Body of pancreas (tissue), 4 donors: ENCODE data around the gene CAMTA1. TPM values are rescaled to one million over a fixed set of nuclear protein-coding genes. Genes with fewer than 3 reads are reported as not detected.
A peak's percentile ranks its signal among the peaks of the same experiment; 100 is the strongest.

Source experiments
- ATAC-seq: fragments of 150-250 bp; one replicate; pipeline ENCODE4 v1.9.1; 2016
- DNase-seq, 4 donors: peaks; one replicate each; pipeline ENCODE4 v3.0.0-alpha.2; 2019
- H3K27ac ChIP-seq, 4 donors: fragments of 200-600 bp; sonication (generic); 1 replicate in 3 of 4; 2 replicates in 1 of 4; pipeline versions ENCODE4 v1.5.1 to v1.6.1; 2016 to 2019; ENCODE audit warnings: mild to moderate bottlenecking in 1 of 4, mixed read lengths in 1 of 4, moderate library complexity in 1 of 4
- H3K27me3 ChIP-seq, 2 donors: fragments of 200-600 bp; sonication (generic); one replicate each; pipeline ENCODE4 v1.6.0; 2016; ENCODE audit warnings: mild to moderate bottlenecking in 1 of 2
- H3K36me3 ChIP-seq, 2 donors: fragments of 200-600 bp; sonication (generic); replicated peaks in 1 of 2; 2 replicates each; pipeline ENCODE4 v1.5.1; 2016; ENCODE audit warnings: low read depth in 2 of 2; ENCODE audit not compliant: insufficient read depth in 1 of 2
- H3K4me1 ChIP-seq: fragments of 200-600 bp; sonication (generic); one replicate; pipeline ENCODE4 v1.6.0; 2016
- H3K4me3 ChIP-seq, 2 donors: fragments of 200-600 bp; sonication (generic); 1 replicate in 1 of 2; 2 replicates in 1 of 2; pipeline ENCODE4 v1.5.1; 2016 to 2019
- H3K9me3 ChIP-seq, 3 donors: fragments of 200-600 bp; sonication (generic); 1 replicate in 2 of 3; 2 replicates in 1 of 3; pipeline ENCODE4 v1.5.1; 2016
- CTCF ChIP-seq, 7 experiments: fragments of 450-650 bp in 4 of 7; fragments of 200-600 bp in 3 of 7; sonication (generic) in 3 of 7; IDR thresholded peaks; one replicate each; pipeline ENCODE4 v1.5.1; 2016 to 2019; ENCODE audit warnings: antibody characterized with exemption in 7 of 7
- POLR2A ChIP-seq, 3 donors: fragments of 450-650 bp; IDR thresholded peaks; one replicate each; pipeline ENCODE4 v1.6.1; 2016; ENCODE audit warnings: antibody characterized with exemption in 3 of 3, mild to moderate bottlenecking in 2 of 3
- WGBS, 2 donors: methylation state at CpG; one replicate each; pipeline ENCODE4 v1.1.5; 2017; 5-methylcytosine and 5-hydroxymethylcytosine counted together
- intact Hi-C: fragments of 100-400 bp; cut with DNase I; formaldehyde crosslinking; loops from one replicate; pipeline ENCODE4 v1.15.1; 2023
- total RNA-seq, 2 donors: library from RNA; depleted of rRNA; stranded (reverse); fragments of >200 nt; gene quantifications; one replicate each; pipeline ENCODE4 v1.1.0, GENCODE V29; 2016

The CAMTA1 gene
- total RNA-seq, 2 donors from 2014 or later, result 36.3 to 59.7 TPM

GRCh38 chr1:7567376-7567775 is 782.1 kb downstream of the CAMTA1 start:
- Histone ChIP-seq H3K27ac (no peak overlapping the region), H3K4me3 (no peak overlapping the region), H3K36me3 (no peaks in the 10 kb centered on the region), H3K4me1 (no peaks in the 10 kb centered on the region), H3K27me3 (no peaks in the 10 kb centered on the region), H3K9me3 (no peaks in the 10 kb centered on the region)
- DNase-seq (no peak), ATAC-seq (no peak)
- TF ChIP-seq POLR2A (IDR thresholded peaks at IDR 0.05) (no peak), CTCF (IDR thresholded peaks at IDR 0.05) (no peak)
- 74 to 95% methylated on average over 3 of the region's 3 CpGs for WGBS, 2 donors
- intact Hi-C loops, result no loop called here

GRCh38 chr1:7568053-7568452 is 782.8 kb downstream of the CAMTA1 start:
- no peaks in the 10 kb centered on the region for H3K36me3 ChIP-seq
- DNase-seq (no peak), ATAC-seq (no peak)
- TF ChIP-seq CTCF (IDR thresholded peaks at IDR 0.05) (no peak), POLR2A (IDR thresholded peaks at IDR 0.05) (no peak)
- no peaks in the 10 kb centered on the region for H3K9me3 ChIP-seq
- H3K27ac ChIP-seq, result no peak overlapping the region
- intact Hi-C loops, result no loop called here
- WGBS, 2 donors, result 82 to 90% methylated on average over 4 of the region's 4 CpGs
- H3K4me3 ChIP-seq, result no peak overlapping the region
- no peaks in the 10 kb centered on the region for H3K27me3 ChIP-seq
- H3K4me1 ChIP-seq, result peaks cover 7% of the 10 kb centered on the region

GRCh38 chr1:7568901-7569524 is 783.8 kb downstream of the CAMTA1 start:
- no peak overlapping the region for H3K4me3 ChIP-seq
- H3K27me3 ChIP-seq, result no peaks in the 10 kb centered on the region
- TF ChIP-seq POLR2A (IDR thresholded peaks at IDR 0.05) (no peak), CTCF (IDR thresholded peaks at IDR 0.05) (no peak)
- ATAC-seq (no peak), DNase-seq (no peak)
- H3K9me3 ChIP-seq, result no peaks in the 10 kb centered on the region
- intact Hi-C loops, result no loop called here
- H3K36me3 ChIP-seq, result no peaks in the 10 kb centered on the region
- H3K4me1 ChIP-seq, result peaks cover 16% of the 10 kb centered on the region
- 84% methylated on average over 2 of the region's 2 CpGs for WGBS, 2 donors
- no peak overlapping the region for H3K27ac ChIP-seq

- no peak overlapping the region for H3K27ac ChIP-seq
- H3K27me3 ChIP-seq, result no peaks in the 10 kb centered on the region
- H3K9me3 ChIP-seq, result no peaks in the 10 kb centered on the region
- ATAC-seq (no peak), DNase-seq (no peak)
- intact Hi-C loops, result no loop called here
- peaks cover 29% of the 10 kb centered on the region for H3K4me1 ChIP-seq
- WGBS, 2 donors, result 36 to 38% methylated on average over 4 to 5 of the region's 5 CpGs
- TF ChIP-seq CTCF (IDR thresholded peaks at IDR 0.05) (no peak), POLR2A (IDR thresholded peaks at IDR 0.05) (no peak)
- no peaks in the 10 kb centered on the region for H3K36me3 ChIP-seq
- H3K4me3 ChIP-seq, result no peak overlapping the region
Observed at GRCh38 chr1:7570311-7570710, 785.1 kb downstream of the CAMTA1 start.

- Histone ChIP-seq H3K9me3 (no peaks in the 10 kb centered on the region), H3K27me3 (no peaks in the 10 kb centered on the region), H3K4me3 (no peak overlapping the region), H3K27ac (peak overlapping the region in 3 of 4 donors; percentile 47 to 68 (median 51)), H3K36me3 (no peaks in the 10 kb centered on the region), H3K4me1 (peaks cover 32% of the 10 kb centered on the region)
- WGBS, 2 donors, result 4 to 10% methylated on average over 5 of the region's 5 CpGs
- intact Hi-C loops, result no loop called here
- DNase-seq, result peak; percentile 25 to 45 (median 36)
- TF ChIP-seq POLR2A (IDR thresholded peaks at IDR 0.05), result peak in 1 of 3 donors; percentile 8
- TF ChIP-seq CTCF (IDR thresholded peaks at IDR 0.05), result no peak
- ATAC-seq, result peak; percentile 69
Observed at GRCh38 chr1:7572654-7573152, 787.4 kb downstream of the CAMTA1 start.
